ENCODE measurements around the gene ANGEL1. TPM values are rescaled to one million over a fixed set of nuclear protein-coding genes. Genes with fewer than 3 reads are reported as not detected.
A peak's percentile ranks its signal among the peaks of the same experiment; 100 is the strongest.

The ANGEL1 gene
- total and polyA plus RNA-seq, 2 donors (not counting 1 experiment from before 2014, with no cell fraction given), result 6.6 to 8.4 TPM

DNA sequence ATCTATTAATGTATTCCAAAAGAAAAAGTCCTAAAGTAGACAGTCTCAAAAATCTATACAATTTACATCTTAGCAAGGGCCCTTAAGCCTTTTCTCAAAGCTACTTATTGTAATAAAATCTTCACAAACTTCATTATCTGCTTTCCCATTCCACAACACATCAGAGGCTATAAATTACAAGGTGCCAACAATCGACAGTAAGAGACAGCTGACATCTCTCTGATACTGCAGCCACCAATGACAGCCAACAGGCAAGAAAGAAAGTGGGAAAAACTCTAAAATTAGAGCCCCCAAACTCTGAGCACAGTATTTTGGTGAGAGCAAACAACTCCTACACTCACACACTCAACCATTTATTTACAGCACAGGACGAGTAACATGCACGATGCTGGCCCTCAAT lies 2.2 kb downstream of the ANGEL1 start:
- no peak for DNase-seq (ENCODE audit: low read depth in 2 of 2)
- no peak overlapping the region for H2AFZ ChIP-seq (ENCODE audit: low read length)
- peak overlapping the region in 3 of 4 experiments; percentile 23 to 85 (median 67) for H3K4me3 ChIP-seq (replicated peaks in 1 of 4; ENCODE audit: control extremely low read depth in 1 of 4, insufficient read depth in 1 of 4, low read depth in 3 of 4, low read length in 4 of 4)
- H3K79me2 ChIP-seq (ENCODE audit: control insufficient read depth, insufficient read depth, low read length), result no peaks in the 10 kb centered on the region
- no peak overlapping the region for H3K27ac ChIP-seq (ENCODE audit: insufficient read depth, low read length)
- no peaks in the 10 kb centered on the region for H3K27me3 ChIP-seq (ENCODE audit: control insufficient read depth, insufficient read depth, low read length)
- TF ChIP-seq, protein P1, sequence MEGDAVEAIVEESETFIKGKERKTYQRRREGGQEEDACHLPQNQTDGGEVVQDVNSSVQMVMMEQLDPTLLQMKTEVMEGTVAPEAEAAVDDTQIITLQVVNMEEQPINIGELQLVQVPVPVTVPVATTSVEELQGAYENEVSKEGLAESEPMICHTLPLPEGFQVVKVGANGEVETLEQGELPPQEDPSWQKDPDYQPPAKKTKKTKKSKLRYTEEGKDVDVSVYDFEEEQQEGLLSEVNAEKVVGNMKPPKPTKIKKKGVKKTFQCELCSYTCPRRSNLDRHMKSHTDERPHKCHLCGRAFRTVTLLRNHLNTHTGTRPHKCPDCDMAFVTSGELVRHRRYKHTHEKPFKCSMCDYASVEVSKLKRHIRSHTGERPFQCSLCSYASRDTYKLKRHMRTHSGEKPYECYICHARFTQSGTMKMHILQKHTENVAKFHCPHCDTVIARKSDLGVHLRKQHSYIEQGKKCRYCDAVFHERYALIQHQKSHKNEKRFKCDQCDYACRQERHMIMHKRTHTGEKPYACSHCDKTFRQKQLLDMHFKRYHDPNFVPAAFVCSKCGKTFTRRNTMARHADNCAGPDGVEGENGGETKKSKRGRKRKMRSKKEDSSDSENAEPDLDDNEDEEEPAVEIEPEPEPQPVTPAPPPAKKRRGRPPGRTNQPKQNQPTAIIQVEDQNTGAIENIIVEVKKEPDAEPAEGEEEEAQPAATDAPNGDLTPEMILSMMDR (conservative IDR thresholded peaks at IDR 0.05 in 1 of 2, IDR thresholded peaks at IDR 0.05 in 1 of 2; ENCODE audit: low read depth in 1 of 2, low read length in 2 of 2), result no peak
- TF ChIP-seq EZH2 (IDR thresholded peaks at IDR 0.05; ENCODE audit: low read length, missing control alignments), result no peak
- no peak overlapping the region for H3K9ac ChIP-seq (ENCODE audit: insufficient read depth, low read length)
- no peaks in the 10 kb centered on the region for H3K9me3 ChIP-seq (ENCODE audit: control insufficient read depth, insufficient read depth, low read depth, low read length)
- H3K36me3 ChIP-seq (ENCODE audit: control insufficient read depth, insufficient read depth, low read length), result peaks cover 3% of the 10 kb centered on the region
- peak overlapping the region; percentile 90 for H3K4me2 ChIP-seq (ENCODE audit: extremely low read depth, insufficient read depth, low read length)
- no peaks in the 10 kb centered on the region for H4K20me1 ChIP-seq (ENCODE audit: control insufficient read depth, extremely low read depth, insufficient read depth, low read length)
- H3K4me1 ChIP-seq (ENCODE audit: control insufficient read depth, extremely low read depth, insufficient read depth, low read length), result no peaks in the 10 kb centered on the region

DNA sequence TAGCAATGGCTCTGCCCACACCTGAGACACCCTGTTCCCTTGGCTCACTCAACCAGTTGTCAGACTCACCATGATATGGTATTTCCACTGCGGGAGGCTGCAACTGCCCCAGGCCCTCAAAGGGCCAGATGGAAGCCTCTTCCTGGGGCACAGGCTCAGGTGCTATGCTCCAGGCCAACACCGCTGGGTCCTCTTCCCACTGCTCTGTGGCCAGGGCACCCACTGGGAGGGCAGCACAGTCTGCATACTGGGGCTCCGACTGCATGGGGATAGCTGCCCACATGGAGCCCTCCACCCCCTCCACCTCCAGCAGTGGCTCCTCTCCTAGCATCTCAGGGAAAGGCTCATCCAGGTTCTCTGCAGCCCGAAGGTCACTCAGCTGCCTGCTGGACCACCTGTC lies 3.7 kb downstream of the ANGEL1 start:
- H3K79me2 ChIP-seq (ENCODE audit: control insufficient read depth, insufficient read depth, low read length), result no peaks in the 10 kb centered on the region
- no peak overlapping the region for H3K4me2 ChIP-seq (ENCODE audit: extremely low read depth, insufficient read depth, low read length)
- H3K27me3 ChIP-seq (ENCODE audit: control insufficient read depth, insufficient read depth, low read length), result no peaks in the 10 kb centered on the region
- no peak overlapping the region for H3K27ac ChIP-seq (ENCODE audit: insufficient read depth, low read length)
- no peak for DNase-seq (ENCODE audit: low read depth in 2 of 2)
- TF ChIP-seq, protein P1 (conservative IDR thresholded peaks at IDR 0.05 in 1 of 2, IDR thresholded peaks at IDR 0.05 in 1 of 2; ENCODE audit: low read depth in 1 of 2, low read length in 2 of 2), result no peak
- TF ChIP-seq EZH2 (IDR thresholded peaks at IDR 0.05; ENCODE audit: low read length, missing control alignments), result no peak
- H3K4me3 ChIP-seq (replicated peaks in 1 of 4; ENCODE audit: control extremely low read depth in 1 of 4, insufficient read depth in 1 of 4, low read depth in 3 of 4, low read length in 4 of 4), result no peak overlapping the region
- no peak overlapping the region for H3K9ac ChIP-seq (ENCODE audit: insufficient read depth, low read length)
- no peaks in the 10 kb centered on the region for H3K4me1 ChIP-seq (ENCODE audit: control insufficient read depth, extremely low read depth, insufficient read depth, low read length)
- no peak overlapping the region for H2AFZ ChIP-seq (ENCODE audit: low read length)
- peaks cover 3% of the 10 kb centered on the region for H3K36me3 ChIP-seq (ENCODE audit: control insufficient read depth, insufficient read depth, low read length)
- H3K9me3 ChIP-seq (ENCODE audit: control insufficient read depth, insufficient read depth, low read depth, low read length), result no peaks in the 10 kb centered on the region
- no peaks in the 10 kb centered on the region for H4K20me1 ChIP-seq (ENCODE audit: control insufficient read depth, extremely low read depth, insufficient read depth, low read length)

DNA sequence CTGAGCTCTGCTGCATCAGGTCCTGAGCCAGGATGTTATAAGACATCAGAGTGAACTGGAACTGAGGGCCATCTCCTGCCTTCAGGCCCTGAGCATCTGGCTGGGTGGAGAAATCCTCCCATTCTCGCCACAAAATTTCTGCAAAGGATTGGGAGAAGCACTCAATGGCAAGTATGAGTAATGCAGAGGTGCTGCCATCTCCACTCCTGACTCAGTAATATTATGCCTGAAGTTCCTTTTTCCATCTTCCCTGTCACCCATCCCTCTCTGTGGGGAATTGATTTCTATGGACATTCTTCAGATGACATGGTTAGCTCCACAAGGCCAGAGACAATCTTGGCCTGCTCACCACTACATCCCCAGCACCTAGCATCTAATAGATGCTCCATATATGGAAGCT lies 4.7 kb downstream of the ANGEL1 start:
- no peak overlapping the region for H3K27ac ChIP-seq (ENCODE audit: insufficient read depth, low read length)
- H3K79me2 ChIP-seq (ENCODE audit: control insufficient read depth, insufficient read depth, low read length), result no peaks in the 10 kb centered on the region
- no peaks in the 10 kb centered on the region for H3K27me3 ChIP-seq (ENCODE audit: control insufficient read depth, insufficient read depth, low read length)
- no peak for DNase-seq (ENCODE audit: low read depth in 2 of 2)
- H3K36me3 ChIP-seq (ENCODE audit: control insufficient read depth, insufficient read depth, low read length), result peaks cover 3% of the 10 kb centered on the region
- H2AFZ ChIP-seq (ENCODE audit: low read length), result no peak overlapping the region
- H3K9ac ChIP-seq (ENCODE audit: insufficient read depth, low read length), result no peak overlapping the region
- H3K9me3 ChIP-seq (ENCODE audit: control insufficient read depth, insufficient read depth, low read depth, low read length), result no peaks in the 10 kb centered on the region
- no peak for TF ChIP-seq EZH2 (IDR thresholded peaks at IDR 0.05; ENCODE audit: low read length, missing control alignments)
- TF ChIP-seq, protein P1 (conservative IDR thresholded peaks at IDR 0.05 in 1 of 2, IDR thresholded peaks at IDR 0.05 in 1 of 2; ENCODE audit: low read depth in 1 of 2, low read length in 2 of 2), result no peak
- no peak overlapping the region for H3K4me3 ChIP-seq (replicated peaks in 1 of 4; ENCODE audit: control extremely low read depth in 1 of 4, insufficient read depth in 1 of 4, low read depth in 3 of 4, low read length in 4 of 4)
- no peaks in the 10 kb centered on the region for H4K20me1 ChIP-seq (ENCODE audit: control insufficient read depth, extremely low read depth, insufficient read depth, low read length)
- no peak overlapping the region for H3K4me2 ChIP-seq (ENCODE audit: extremely low read depth, insufficient read depth, low read length)
- no peaks in the 10 kb centered on the region for H3K4me1 ChIP-seq (ENCODE audit: control insufficient read depth, extremely low read depth, insufficient read depth, low read length)
